ENCODE results near the gene RHEB. TPM values are rescaled to one million over a fixed set of nuclear protein-coding genes. Genes with fewer than 3 reads are reported as not detected.

The RHEB gene
- total RNA-seq, 1 experiment from 2014 or later: 87.0 TPM

DNA sequence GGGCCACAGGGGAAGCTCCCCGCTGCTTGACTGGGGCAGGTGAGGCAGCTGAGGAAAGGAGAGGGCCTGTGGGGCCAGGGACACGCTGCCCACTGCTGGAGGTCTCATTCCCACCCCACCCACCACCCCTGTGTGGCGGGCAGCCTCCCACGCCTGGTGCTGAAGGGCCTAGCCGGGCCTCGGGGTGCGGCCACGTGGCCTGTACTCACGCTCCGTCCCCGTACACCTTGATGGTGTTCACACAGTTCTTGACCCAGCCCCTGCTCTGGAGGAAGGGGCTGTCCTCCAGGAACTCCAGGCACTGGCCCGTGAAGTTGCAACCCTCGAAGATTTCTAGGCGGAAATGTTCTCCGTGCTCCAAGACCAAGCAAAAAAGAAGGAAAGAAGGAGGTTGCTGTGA is 83.7 kb downstream of the RHEB start:
- Histone ChIP-seq H3K79me2 (ENCODE audit: low read length) (no peaks in the 10 kb centered on the region), H3K4me2 (ENCODE audit: low read length) (no peak overlapping the region), H3K9me2 (replicated peaks; ENCODE audit: low read length) (no peaks in the 10 kb centered on the region), H3K4me1 (ENCODE audit: insufficient read depth, low read length) (no peaks in the 10 kb centered on the region), H4K20me1 (ENCODE audit: low read length) (no peaks in the 10 kb centered on the region), H3K4me3 (ENCODE audit: low read length) (no peak overlapping the region), H2AFZ (ENCODE audit: low read length) (no peak overlapping the region), H3K36me3 (ENCODE audit: low read depth, low read length) (no peaks in the 10 kb centered on the region), H3F3A (ENCODE audit: low read length, unreplicated experiment) (no peaks in the 10 kb centered on the region), H3K9me3 (ENCODE audit: low read length) (no peaks in the 10 kb centered on the region), H3K9ac (ENCODE audit: low read length) (no peak overlapping the region), H3K27ac (ENCODE audit: low read length) (no peak overlapping the region), H3K27me3 (ENCODE audit: low read length) (peaks cover 18% of the 10 kb centered on the region)
- no peak for TF ChIP-seq EZH2 (IDR thresholded peaks at IDR 0.05; ENCODE audit: low read length, unreplicated experiment)
- ATAC-seq (no peak), DNase-seq (no peak)
- intact Hi-C loops (cut with micrococcal nuclease): no loop called here
- POLR2A ChIA-PET (ENCODE audit: unreplicated experiment): no interaction called here
- CTCF ChIA-PET: no interaction called here
- BruUV-seq (replicated peaks): no TSS peak

DNA sequence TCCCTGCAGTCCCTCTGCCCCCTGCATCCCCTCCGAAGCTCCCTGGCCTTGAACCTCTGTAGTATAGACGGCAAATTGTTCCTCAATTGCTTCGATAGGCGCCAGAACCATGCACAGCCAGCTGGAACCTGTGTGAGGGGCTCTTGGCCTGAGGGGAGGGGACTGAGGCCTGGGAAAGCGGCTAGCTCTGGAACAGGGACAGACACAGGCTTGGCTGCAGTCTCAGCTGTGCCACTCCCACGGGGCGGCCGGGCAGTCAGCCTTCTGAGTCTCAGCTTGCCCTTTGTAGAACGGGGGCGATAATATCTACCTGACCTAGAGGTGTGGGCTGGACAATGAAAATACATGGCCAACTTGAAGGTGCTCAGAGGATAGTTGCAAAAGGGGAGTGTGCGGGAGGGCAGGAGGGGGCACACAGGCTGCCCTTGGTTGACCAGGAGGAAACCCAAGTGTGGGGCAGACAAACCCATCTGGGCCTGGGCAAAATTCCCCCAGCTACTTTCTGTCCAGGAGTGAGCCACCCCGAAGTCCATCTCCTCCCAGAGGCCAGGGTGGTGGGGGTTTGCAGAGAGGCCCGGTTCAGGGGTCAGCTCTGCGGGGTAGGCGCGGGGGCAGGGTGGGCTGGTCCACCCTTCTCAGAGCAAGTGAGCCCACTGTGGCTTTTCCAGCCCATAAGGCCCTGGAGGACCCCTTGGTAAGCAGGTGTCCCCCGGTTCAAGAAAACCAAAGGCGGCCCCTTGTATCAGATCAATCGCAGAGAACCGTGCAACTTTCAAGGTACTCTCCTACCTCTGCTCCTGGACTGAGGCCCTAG is 84.4 kb downstream of the RHEB start:
- no peak overlapping the region for H3K27ac ChIP-seq (ENCODE audit: low read length)
- no peaks in the 10 kb centered on the region for H3K36me3 ChIP-seq (ENCODE audit: low read depth, low read length)
- H3K4me1 ChIP-seq (ENCODE audit: insufficient read depth, low read length): no peaks in the 10 kb centered on the region
- TF ChIP-seq EZH2 (IDR thresholded peaks at IDR 0.05; ENCODE audit: low read length, unreplicated experiment) (no peak), EZH2phosphoT487 (IDR thresholded peaks at IDR 0.05; ENCODE audit: borderline replicate concordance, low read length) (no peak)
- TF ChIP-seq, protein P1, sequence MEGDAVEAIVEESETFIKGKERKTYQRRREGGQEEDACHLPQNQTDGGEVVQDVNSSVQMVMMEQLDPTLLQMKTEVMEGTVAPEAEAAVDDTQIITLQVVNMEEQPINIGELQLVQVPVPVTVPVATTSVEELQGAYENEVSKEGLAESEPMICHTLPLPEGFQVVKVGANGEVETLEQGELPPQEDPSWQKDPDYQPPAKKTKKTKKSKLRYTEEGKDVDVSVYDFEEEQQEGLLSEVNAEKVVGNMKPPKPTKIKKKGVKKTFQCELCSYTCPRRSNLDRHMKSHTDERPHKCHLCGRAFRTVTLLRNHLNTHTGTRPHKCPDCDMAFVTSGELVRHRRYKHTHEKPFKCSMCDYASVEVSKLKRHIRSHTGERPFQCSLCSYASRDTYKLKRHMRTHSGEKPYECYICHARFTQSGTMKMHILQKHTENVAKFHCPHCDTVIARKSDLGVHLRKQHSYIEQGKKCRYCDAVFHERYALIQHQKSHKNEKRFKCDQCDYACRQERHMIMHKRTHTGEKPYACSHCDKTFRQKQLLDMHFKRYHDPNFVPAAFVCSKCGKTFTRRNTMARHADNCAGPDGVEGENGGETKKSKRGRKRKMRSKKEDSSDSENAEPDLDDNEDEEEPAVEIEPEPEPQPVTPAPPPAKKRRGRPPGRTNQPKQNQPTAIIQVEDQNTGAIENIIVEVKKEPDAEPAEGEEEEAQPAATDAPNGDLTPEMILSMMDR (conservative IDR thresholded peaks at IDR 0.05; ENCODE audit: low read depth, low read length): no peak
- ATAC-seq (no peak), DNase-seq (no peak)
- no peaks in the 10 kb centered on the region for H3K9me2 ChIP-seq (replicated peaks; ENCODE audit: low read length)
- H3K9ac ChIP-seq (ENCODE audit: low read length): no peak overlapping the region
- no TSS peak for BruUV-seq (replicated peaks)
- H3K4me3 ChIP-seq (ENCODE audit: low read length): no peak overlapping the region
- ChIA-PET CTCF (no interaction called here), POLR2A (ENCODE audit: unreplicated experiment) (no interaction called here)
- H2AFZ ChIP-seq (ENCODE audit: low read length): no peak overlapping the region
- no peaks in the 10 kb centered on the region for H4K20me1 ChIP-seq (ENCODE audit: low read length)
- intact Hi-C loops (cut with micrococcal nuclease): no loop called here
- H3F3A ChIP-seq (ENCODE audit: low read length, unreplicated experiment): no peaks in the 10 kb centered on the region
- peaks cover 18% of the 10 kb centered on the region for H3K27me3 ChIP-seq (ENCODE audit: low read length)
- no peak overlapping the region for H3K4me2 ChIP-seq (ENCODE audit: low read length)
- H3K79me2 ChIP-seq (ENCODE audit: low read length): no peaks in the 10 kb centered on the region
- H3K9me3 ChIP-seq (ENCODE audit: low read length): no peaks in the 10 kb centered on the region

DNA sequence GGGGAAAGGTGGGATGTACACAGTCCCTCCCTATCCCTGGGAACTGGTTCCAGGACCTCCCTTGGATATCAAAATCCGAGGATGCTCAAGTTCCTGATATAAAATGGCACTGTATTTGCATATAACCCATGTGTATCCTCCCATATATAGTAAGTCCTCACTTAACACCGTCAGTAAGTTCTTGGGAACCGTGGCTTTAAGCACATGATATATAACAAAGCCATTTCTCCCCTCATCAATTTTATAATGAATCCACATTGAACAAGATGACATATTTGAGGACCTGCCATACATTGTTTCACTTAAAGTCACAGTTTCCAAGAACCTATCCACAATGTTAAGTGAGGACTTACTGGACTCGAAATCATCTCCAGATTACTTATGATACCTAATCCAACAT is 85.1 kb downstream of the RHEB start:
- H3K27me3 ChIP-seq (ENCODE audit: low read length): peaks cover 15% of the 10 kb centered on the region
- no peaks in the 10 kb centered on the region for H3K4me1 ChIP-seq (ENCODE audit: insufficient read depth, low read length)
- no peaks in the 10 kb centered on the region for H3K36me3 ChIP-seq (ENCODE audit: low read depth, low read length)
- H3K27ac ChIP-seq (ENCODE audit: low read length): no peak overlapping the region
- H3K79me2 ChIP-seq (ENCODE audit: low read length): no peaks in the 10 kb centered on the region
- H3F3A ChIP-seq (ENCODE audit: low read length, unreplicated experiment): no peaks in the 10 kb centered on the region
- intact Hi-C loops (cut with micrococcal nuclease): no loop called here
- H4K20me1 ChIP-seq (ENCODE audit: low read length): no peaks in the 10 kb centered on the region
- H3K9ac ChIP-seq (ENCODE audit: low read length): no peak overlapping the region
- H2AFZ ChIP-seq (ENCODE audit: low read length): no peak overlapping the region
- H3K4me3 ChIP-seq (ENCODE audit: low read length): no peak overlapping the region
- CTCF ChIA-PET: no interaction called here
- H3K4me2 ChIP-seq (ENCODE audit: low read length): no peak overlapping the region
- H3K9me2 ChIP-seq (replicated peaks; ENCODE audit: low read length): no peaks in the 10 kb centered on the region
- no peak for ATAC-seq
- TF ChIP-seq EZH2phosphoT487 (IDR thresholded peaks at IDR 0.05; ENCODE audit: borderline replicate concordance, low read length): no peak
- TF ChIP-seq, protein P1 (conservative IDR thresholded peaks at IDR 0.05; ENCODE audit: low read depth, low read length): no peak
- no peak for TF ChIP-seq EZH2 (IDR thresholded peaks at IDR 0.05; ENCODE audit: low read length, unreplicated experiment)
- no peaks in the 10 kb centered on the region for H3K9me3 ChIP-seq (ENCODE audit: low read length)
- POLR2A ChIA-PET (ENCODE audit: unreplicated experiment): no interaction called here
- no peak for DNase-seq
- BruUV-seq (replicated peaks): no TSS peak

Measured in PC-3 (cell line).